ENCODE results near the gene PARP4. TPM values are rescaled to one million over a fixed set of nuclear protein-coding genes. Genes with fewer than 3 reads are reported as not detected.

Gene PARP4
- total and polyA plus RNA-seq, 2 experiments from 2014 or later = 12.9 to 32.9 TPM

DNA sequence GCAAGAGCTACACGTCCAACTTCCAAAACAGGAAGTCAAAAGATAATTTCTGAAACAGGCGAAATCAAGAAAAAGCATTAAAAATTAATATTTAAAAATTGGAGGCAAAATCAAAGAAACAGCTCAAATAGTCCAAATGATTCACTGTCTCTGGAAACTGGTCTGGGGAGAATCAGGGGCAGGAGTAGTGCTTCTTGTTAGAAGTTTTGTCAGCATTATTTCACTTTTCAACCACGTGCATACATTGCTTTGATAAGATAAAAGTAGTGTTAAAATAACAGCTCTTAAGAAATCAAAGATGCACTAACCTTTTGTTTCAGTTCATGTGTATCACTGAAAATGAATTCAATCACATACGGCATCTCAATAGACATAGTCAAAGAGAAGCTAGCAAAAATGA is 53.8 kb downstream of the PARP4 start:
- no peak for TF ChIP-seq ZNF114 (CRISPR knock-in tag; IDR thresholded peaks at IDR 0.05)
- TF ChIP-seq NANOG (IDR thresholded peaks at IDR 0.05; ENCODE audit: borderline replicate concordance) = no peak
- TF ChIP-seq JUNB (IDR thresholded peaks at IDR 0.05; ENCODE audit: unreplicated experiment) = no peak
- TF ChIP-seq EZH2 (IDR thresholded peaks at IDR 0.05; ENCODE audit: low read depth, unreplicated experiment) = no peak
- TF ChIP-seq, protein P1, sequence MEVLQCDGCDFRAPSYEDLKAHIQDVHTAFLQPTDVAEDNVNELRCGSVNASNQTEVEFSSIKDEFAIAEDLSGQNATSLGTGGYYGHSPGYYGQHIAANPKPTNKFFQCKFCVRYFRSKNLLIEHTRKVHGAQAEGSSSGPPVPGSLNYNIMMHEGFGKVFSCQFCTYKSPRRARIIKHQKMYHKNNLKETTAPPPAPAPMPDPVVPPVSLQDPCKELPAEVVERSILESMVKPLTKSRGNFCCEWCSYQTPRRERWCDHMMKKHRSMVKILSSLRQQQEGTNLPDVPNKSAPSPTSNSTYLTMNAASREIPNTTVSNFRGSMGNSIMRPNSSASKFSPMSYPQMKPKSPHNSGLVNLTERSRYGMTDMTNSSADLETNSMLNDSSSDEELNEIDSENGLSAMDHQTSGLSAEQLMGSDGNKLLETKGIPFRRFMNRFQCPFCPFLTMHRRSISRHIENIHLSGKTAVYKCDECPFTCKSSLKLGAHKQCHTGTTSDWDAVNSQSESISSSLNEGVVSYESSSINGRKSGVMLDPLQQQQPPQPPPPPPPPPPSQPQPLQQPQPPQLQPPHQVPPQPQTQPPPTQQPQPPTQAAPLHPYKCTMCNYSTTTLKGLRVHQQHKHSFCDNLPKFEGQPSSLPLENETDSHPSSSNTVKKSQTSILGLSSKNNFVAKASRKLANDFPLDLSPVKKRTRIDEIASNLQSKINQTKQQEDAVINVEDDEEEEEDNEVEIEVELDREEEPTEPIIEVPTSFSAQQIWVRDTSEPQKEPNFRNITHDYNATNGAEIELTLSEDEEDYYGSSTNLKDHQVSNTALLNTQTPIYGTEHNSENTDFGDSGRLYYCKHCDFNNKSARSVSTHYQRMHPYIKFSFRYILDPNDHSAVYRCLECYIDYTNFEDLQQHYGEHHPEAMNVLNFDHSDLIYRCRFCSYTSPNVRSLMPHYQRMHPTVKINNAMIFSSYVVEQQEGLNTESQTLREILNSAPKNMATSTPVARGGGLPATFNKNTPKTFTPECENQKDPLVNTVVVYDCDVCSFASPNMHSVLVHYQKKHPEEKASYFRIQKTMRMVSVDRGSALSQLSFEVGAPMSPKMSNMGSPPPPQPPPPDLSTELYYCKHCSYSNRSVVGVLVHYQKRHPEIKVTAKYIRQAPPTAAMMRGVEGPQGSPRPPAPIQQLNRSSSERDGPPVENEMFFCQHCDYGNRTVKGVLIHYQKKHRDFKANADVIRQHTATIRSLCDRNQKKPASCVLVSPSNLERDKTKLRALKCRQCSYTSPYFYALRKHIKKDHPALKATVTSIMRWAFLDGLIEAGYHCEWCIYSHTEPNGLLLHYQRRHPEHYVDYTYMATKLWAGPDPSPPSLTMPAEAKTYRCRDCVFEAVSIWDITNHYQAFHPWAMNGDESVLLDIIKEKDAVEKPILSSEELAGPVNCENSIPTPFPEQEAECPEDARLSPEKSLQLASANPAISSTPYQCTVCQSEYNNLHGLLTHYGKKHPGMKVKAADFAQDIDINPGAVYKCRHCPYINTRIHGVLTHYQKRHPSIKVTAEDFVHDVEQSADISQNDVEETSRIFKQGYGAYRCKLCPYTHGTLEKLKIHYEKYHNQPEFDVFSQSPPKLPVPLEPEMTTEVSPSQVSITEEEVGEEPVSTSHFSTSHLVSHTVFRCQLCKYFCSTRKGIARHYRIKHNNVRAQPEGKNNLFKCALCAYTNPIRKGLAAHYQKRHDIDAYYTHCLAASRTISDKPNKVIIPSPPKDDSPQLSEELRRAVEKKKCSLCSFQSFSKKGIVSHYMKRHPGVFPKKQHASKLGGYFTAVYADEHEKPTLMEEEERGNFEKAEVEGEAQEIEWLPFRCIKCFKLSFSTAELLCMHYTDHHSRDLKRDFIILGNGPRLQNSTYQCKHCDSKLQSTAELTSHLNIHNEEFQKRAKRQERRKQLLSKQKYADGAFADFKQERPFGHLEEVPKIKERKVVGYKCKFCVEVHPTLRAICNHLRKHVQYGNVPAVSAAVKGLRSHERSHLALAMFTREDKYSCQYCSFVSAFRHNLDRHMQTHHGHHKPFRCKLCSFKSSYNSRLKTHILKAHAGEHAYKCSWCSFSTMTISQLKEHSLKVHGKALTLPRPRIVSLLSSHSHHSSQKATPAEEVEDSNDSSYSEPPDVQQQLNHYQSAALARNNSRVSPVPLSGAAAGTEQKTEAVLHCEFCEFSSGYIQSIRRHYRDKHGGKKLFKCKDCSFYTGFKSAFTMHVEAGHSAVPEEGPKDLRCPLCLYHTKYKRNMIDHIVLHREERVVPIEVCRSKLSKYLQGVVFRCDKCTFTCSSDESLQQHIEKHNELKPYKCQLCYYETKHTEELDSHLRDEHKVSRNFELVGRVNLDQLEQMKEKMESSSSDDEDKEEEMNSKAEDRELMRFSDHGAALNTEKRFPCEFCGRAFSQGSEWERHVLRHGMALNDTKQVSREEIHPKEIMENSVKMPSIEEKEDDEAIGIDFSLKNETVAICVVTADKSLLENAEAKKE (CRISPR knock-in tag; IDR thresholded peaks at IDR 0.05) = no peak
- TF ChIP-seq EZH2phosphoT487 (IDR thresholded peaks at IDR 0.05; ENCODE audit: unreplicated experiment) = no peak
- Histone ChIP-seq H3F3A (replicated peaks; ENCODE audit: low read depth) (no peaks in the 10 kb centered on the region), H3K36me3 (ENCODE audit: insufficient read depth) (peaks cover 12% of the 10 kb centered on the region; the same call in 1 of the 2 replicates), H3K27ac (ENCODE audit: low read depth) (no peak overlapping the region), H3K9me2 (ENCODE audit: insufficient read depth) (no peaks in the 10 kb centered on the region), H3K27me3 (ENCODE audit: insufficient read depth) (no peaks in the 10 kb centered on the region), H2AFZ (no peak overlapping the region), H3K4me2 (no peak overlapping the region), H3K79me2 (replicated peaks; ENCODE audit: insufficient read depth) (no peaks in the 10 kb centered on the region), H3K4me1 (ENCODE audit: insufficient read depth) (no peaks in the 10 kb centered on the region), H3K4me3 (no peak overlapping the region), H4K20me1 (replicated peaks; ENCODE audit: insufficient read depth) (no peaks in the 10 kb centered on the region)
- Mint-ChIP-seq H3K4me1 (peaks cover 5% of the 10 kb centered on the region), H3K9me3 (no peaks in the 10 kb centered on the region), H3K4me3 (no peak overlapping the region; the same call in 2 of the 3 replicates), H3K36me3 (ENCODE audit: low read depth) (peaks cover 43% of the 10 kb centered on the region), H3K27me3 (ENCODE audit: insufficient read depth, low read depth, poor library complexity) (no peaks in the 10 kb centered on the region), H3K27ac (peak overlapping the region; percentile 53; the same call in 1 of the 2 replicates)
- ATAC-seq (no peak), DNase-seq (ENCODE audit: low spot score) (no peak)

DNA sequence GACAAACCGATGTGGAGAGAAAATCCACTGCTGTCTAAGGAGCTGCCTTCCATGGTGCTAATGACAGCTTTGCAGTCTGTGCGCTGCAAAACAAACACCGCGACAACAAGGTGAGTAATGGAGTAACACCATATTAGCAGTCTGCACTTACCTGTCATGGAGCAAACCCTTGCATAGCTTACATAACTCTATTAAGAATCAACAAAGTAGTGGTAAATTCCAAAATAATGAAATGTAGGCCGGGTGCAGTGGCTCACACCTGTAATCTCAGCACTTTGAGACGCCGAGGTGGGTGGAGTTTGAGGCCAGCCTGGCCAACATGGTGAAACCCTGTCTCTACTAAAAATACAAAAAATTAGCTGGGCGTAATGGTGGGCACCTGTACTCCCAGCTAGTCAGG is 56.2 kb downstream of the PARP4 start:
- H3K36me3 Mint-ChIP-seq (ENCODE audit: low read depth) = peaks cover 50% of the 10 kb centered on the region
- H2AFZ ChIP-seq = no peak overlapping the region
- H3F3A ChIP-seq (replicated peaks; ENCODE audit: low read depth) = no peaks in the 10 kb centered on the region
- no peaks in the 10 kb centered on the region for H3K79me2 ChIP-seq (replicated peaks; ENCODE audit: insufficient read depth)
- no peak overlapping the region for H3K4me2 ChIP-seq
- H3K27me3 Mint-ChIP-seq (ENCODE audit: insufficient read depth, low read depth, poor library complexity) = no peaks in the 10 kb centered on the region
- H3K36me3 ChIP-seq (ENCODE audit: insufficient read depth) = peaks cover 12% of the 10 kb centered on the region; the same call in 1 of the 2 replicates
- H3K9me3 Mint-ChIP-seq = no peaks in the 10 kb centered on the region
- H3K4me3 Mint-ChIP-seq = no peak overlapping the region
- H3K4me3 ChIP-seq = no peak overlapping the region
- no peaks in the 10 kb centered on the region for H3K9me2 ChIP-seq (ENCODE audit: insufficient read depth)
- H3K27me3 ChIP-seq (ENCODE audit: insufficient read depth) = no peaks in the 10 kb centered on the region
- DNase-seq (ENCODE audit: low spot score) (no peak), ATAC-seq (no peak)
- H4K20me1 ChIP-seq (replicated peaks; ENCODE audit: insufficient read depth) = no peaks in the 10 kb centered on the region; the same call in 1 of the 2 replicates
- no peaks in the 10 kb centered on the region for H3K4me1 ChIP-seq (ENCODE audit: insufficient read depth)
- H3K27ac Mint-ChIP-seq = no peak overlapping the region
- H3K4me1 Mint-ChIP-seq = peaks cover 5% of the 10 kb centered on the region
- no peak overlapping the region for H3K27ac ChIP-seq (ENCODE audit: low read depth)
- TF ChIP-seq, protein P2, sequence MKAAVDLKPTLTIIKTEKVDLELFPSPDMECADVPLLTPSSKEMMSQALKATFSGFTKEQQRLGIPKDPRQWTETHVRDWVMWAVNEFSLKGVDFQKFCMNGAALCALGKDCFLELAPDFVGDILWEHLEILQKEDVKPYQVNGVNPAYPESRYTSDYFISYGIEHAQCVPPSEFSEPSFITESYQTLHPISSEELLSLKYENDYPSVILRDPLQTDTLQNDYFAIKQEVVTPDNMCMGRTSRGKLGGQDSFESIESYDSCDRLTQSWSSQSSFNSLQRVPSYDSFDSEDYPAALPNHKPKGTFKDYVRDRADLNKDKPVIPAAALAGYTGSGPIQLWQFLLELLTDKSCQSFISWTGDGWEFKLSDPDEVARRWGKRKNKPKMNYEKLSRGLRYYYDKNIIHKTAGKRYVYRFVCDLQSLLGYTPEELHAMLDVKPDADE (IDR thresholded peaks at IDR 0.05) = no peak
- TF ChIP-seq JUNB (IDR thresholded peaks at IDR 0.05; ENCODE audit: unreplicated experiment) (no peak), ZNF331 (CRISPR knock-in tag; IDR thresholded peaks at IDR 0.05; ENCODE audit: low read depth) (no peak)
